HG03565 (cell line): Measurements from ENCODE around the gene CPEB4.

ENCODE experiments used
- ATAC-seq: cut with Tn5 transposase; IDR thresholded peaks from one replicate; pipeline ENCODE4 v1.9.1; 2021; ENCODE audit warnings: mild to moderate bottlenecking, moderate library complexity; ENCODE audit not compliant: unreplicated experiment

CPEB4 gene

DNA sequence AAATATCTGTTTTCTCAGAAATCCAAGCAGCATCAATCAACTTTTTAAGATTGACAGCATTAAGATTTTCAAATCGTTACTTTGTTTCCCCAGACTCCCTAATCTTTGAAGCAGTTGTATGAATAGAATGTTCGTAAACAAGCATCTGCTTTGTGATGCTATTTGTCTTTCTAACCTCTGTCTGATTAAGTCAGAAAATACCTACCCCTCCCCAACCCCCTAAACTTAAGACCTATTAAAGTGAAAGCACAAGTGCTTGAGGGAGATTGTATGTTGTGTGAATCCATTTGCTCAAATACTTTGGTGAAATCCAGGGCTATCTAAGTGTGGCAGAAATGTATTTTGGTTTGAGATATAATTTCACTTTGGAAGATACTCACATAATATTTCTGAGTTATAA is 53.0 kb downstream of the CPEB4 start:
- no peak for ATAC-seq

DNA sequence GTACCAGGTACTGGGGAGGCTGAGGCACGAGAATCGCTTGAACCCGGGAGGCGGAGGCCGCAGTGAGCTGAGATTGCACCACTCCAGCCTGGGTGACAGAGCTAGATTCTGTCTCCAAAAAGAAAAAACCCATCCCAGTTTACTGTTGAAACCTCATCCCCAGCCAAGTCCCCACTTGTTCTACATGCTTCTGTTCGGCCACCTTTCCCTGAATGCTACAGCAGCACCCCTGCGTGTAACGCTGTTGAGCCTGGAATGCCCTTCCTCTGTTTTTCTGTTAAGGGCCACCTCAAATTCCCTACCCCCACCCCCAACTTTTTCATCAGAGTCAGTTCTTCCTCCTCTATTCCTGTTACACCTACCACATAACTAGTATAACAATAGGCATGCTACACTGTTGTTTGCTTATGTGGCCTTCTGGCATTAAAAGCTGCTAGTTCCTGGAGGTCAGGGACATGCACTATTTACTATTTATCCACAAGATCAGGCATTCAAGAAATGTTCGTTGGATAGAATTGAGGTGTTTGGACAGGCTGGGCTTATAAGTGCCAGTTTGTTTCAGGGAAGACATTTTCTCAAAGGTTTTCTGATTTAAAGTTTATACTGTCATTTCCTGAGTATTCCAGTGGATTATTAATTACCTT is 53.7 kb downstream of the CPEB4 start:
- no peak for ATAC-seq

DNA sequence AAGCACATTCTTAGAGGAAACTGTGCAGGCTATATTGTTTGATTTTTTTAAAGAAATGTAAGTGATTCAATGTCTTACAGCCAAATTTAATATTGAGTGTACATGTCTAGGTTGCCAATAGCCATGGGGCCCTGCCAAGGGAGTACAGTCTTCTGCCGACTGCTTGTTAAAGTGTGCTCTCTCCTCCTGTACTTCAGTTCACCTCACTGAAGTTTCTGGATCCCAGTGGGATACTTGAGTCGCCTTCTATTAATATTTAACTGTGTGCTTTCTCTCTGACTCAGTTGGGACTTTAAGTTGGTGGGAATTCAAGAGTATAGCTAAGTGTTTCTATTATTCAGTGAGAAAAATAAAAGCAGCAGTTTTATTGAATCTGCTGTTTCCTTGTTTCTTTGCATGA is 56.4 kb downstream of the CPEB4 start:
- no peak for ATAC-seq

DNA sequence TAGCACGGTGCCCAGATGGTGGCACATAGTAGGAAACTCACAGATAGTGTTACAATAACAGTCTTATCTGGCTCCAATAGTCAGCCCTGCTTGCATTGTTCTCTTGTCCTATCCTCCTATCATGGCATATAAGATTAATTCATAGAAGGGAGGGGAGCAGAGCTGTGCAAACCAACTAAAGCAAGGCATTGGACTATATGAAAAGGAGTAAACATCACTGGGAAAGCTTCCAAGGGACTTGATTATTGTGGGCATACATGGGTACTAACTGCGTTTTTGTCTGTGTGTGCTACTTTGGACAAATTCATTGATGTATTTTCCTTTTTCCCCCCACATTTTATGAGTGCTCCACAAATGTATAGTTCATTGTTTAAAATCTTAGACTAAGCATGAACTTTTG is 57.0 kb downstream of the CPEB4 start:
- no peak for ATAC-seq

DNA sequence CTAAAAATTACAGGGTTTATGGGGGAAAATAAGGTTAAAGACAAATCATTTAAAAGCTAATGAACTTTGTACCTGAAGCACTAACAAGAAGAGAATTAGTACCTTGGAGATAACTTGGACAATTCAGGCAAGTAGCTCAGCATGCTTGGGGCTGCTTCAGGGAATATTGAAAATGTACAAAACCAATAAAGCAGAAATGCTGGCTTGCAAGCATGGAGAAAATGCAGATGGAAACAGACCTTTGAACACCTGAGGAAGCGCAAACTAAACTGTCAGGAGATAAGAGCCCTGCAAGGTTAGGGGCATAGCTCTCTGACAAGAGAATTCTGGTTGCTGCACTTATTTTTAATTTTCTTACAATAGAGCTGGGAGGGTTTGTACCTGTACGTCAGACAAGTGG is 58.2 kb downstream of the CPEB4 start:
- ATAC-seq = no peak

DNA sequence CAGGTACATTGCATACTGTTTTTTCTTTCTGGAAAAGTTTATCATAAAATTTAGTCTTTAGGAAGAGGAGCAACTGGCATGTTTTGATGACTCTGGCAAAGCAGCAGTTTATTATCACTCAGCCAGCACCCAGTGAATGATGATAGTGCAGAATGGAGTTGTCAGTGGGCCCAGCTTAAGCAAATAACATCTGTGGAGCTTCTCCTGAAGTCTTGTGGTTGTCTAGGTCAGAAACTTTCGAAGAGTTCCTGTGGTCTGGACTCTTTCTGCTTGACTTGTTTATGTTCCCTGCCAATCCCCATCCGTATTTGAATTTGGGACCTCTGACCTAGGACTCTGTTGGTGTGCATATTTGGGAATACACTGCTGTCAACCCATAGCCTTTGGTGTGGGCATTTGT is 62.7 kb downstream of the CPEB4 start:
- no peak for ATAC-seq

DNA sequence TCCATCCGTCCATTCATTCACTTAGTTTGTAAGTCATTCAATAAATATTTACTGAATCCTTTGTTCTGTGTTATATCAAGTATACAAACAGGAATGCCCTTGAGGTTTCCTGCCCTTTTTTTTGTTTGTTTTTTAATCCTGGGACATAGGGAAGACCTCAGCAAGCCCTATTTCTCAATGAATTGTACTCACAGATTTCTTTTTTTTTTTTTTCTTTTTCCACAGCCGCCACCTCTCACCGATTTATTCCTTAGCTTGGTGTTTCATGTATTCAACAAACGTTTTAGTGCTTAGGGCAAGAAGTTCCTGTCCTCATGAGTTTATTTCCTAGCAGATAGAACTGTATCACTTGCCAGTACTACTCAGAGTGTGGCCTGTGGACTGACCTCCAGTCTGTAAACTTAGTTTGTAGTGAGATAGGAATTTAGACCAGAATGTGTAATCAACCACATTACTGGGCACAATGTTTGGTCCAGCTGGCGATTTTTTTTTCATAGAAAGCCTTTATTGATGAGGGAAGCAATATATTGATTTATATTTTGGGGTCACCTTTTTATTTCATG is 65.5 kb downstream of the CPEB4 start:
- ATAC-seq = no peak

DNA sequence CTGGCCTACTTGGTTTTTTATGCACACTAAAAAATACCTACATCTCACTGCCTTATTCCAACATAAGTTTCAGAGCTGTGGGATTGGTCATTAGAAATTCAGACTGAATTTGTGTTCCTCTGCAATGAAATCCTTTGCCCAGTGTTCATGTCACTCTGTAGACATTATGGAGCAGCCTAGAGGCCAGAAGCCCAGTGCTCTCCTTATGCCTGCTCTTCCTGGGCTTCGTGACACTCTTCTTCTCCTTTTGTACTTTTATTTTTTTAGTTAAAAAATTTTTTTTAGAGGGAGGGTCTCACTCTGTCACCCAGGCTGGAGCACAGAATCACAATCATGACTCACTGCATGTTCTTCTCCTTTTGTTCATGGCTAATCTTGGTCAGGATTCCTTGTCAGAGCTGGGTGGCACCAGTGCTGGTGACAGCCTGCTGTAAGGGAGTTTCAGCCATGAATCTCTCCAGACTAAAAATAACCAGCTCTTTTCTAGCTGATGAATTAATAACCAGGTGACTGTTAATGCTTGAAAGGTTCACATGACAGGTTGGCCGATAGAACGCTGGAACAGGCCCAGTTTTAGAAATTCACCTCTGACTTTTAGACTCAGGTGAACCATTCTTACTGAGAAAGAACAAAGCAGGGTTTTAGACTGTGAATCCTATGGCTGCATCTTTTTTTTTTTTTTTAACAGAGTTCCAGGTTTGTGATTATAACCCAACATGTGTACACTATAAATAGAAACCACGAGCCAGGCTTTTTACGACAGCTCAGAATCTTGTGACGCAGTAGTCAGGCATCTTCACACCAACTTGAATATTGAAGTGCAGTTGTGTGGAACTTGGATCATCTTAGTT is 66.7 kb downstream of the CPEB4 start:
- ATAC-seq = no peak

DNA sequence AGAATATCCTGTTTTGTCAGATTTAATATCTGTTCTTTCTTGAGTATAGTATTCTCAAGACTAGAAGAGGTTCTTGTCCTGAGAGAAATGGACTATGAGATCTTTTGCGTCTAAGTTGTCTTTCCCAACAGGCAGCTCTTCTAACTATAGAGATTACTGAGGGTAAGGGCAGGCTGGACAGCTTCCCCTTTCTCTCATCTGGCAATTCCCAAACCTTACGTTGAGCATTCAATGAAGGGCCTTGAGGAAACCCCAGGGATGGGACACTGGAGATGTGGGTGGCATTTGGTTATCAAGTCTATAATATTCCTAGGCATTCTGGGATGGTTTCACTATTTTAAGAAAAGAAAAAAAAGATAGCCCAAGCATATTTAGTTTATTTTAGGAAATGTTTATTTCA is 72.8 kb downstream of the CPEB4 start:
- ATAC-seq = no peak

DNA sequence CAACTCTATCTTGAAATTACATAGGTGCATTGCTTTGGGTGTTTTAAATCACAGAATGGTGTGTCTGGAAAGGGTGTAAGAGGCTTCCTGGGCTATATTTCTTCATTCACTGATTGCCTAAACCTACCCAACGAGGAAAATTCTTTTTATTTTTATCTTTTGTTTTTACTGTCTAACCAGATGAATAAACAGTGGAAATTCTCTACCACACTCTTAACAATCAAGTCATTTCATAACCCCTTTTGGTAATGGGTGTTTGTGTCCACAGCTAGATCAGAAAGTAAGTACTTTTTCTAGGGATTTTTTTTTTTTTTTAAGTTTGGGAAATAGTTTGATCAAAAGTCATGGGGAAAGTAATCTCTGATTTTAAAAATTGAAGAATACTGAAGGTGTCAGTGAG is 73.3 kb downstream of the CPEB4 start:
- ATAC-seq = no peak

DNA sequence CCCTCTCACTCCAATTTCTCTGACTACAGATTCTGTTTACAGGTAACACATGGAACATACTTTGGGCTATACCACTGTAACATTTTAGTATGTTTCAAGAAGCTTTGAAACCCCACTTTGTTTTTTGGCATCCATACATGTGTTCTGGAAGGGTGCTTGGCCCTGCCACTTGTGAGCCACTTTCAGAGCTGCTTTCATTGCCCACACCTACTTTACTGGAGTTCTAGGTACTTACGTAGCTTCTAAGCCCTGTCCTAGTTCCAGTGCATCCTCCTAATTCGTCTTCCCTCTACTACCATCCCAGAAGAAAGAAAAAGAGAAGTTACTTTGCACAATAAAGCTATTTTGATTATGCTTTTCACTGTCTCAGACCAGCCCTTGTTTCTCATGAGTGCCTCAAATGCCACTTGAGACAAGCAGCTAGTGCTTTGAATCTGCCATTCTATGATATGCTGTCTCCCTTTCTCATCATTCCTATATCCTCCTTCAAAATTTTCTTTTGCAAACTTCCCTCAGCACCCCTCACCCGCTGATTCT is 74.4 kb downstream of the CPEB4 start:
- no peak for ATAC-seq

DNA sequence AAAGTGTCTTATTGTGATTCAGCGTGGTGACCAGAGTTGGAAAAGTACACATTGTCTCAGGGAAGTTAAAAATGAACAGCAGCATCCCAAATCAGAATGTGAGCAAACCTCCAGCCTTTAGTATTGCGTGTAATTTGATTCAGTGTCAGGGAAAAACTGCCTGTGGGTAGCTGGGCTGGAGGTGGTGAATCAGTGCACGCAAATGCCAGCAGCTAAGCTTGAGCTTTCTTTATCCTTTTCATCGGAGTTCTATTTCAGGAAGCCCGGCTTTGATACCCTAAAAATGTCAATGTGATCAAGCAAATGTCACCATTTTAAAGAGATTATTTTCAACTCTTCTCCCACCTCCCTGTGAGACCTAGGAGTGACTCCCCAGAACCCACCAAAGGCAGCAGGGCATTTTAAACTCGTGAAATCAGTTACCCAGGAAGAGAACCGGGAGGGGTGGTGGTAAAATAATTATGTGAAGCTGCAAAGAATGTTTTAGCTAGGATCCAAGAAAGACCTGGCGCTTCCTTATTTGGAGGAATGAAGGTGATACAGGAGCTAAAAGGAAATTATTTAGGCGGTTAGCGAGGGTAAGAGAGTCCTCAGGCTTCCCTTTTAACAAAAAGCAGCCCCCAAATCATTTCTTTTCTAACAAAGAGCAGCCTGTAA is 75.2 kb downstream of the CPEB4 start:
- no peak for ATAC-seq

DNA sequence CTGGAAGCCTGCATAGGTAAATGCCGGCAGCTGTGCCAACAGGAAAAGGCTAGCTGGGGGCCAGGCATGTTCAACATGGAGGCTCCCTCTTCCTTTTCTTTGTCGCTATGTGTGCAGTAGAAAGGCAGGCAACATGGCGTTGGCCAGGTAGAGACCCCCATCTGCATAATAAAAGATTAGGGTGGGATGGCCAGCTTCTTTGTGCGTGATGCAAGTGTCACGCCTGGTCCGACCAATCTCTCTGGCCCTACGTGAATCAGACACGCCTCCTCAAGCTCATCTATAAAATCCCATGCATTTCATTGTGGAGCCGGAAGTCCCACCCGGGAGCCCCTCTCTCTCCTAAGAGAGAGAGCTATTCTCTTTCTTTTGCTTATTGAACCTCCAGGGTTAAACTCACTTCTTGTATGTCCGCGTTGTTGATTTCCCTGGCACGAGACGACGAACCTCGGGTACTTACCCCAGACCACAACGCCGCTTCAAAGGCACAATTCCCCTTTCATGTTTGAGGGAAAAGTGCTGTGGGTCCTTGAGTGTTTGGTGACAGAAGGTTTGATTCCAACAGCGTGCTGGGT is 75.8 kb downstream of the CPEB4 start:
- no peak for ATAC-seq

DNA sequence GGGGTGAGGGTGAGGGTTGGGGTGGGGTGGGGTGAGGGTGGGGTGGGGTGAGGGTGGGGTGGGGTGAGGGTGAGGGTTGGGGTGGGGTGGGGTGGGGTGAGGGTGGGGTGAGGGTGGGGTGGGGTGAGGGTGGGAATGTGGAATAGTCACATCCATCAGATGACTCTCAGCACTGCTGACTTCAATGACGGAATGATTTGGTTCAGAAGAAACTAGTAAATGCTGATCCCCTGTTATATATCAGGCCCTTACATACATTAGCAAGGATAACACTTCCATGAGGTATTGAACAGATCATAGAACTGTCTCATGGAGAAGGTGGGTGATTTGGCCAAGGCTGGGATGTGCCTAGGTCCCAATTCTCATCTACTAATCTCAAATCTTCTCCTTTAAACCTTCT is 76.4 kb downstream of the CPEB4 start:
- ATAC-seq = no peak

DNA sequence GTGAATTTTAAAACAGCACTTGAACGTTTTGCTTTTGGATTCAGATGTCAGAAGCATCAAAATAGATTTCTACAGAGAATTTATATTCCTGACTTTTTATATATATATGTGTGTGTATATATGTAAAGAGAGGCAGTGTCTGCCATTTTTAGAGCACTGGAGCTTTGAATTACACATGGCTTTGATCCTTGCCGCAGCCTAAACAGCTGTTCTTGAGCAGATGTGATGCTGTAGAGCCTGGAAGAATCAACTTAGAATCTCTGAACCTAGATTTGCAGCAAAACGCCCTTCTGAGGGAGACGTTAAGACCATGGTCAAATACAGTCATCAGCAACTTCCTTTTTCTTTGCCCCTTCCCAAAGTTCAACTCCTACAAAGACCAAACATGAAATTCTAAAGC is 79.1 kb downstream of the CPEB4 start:
- ATAC-seq = no peak

DNA sequence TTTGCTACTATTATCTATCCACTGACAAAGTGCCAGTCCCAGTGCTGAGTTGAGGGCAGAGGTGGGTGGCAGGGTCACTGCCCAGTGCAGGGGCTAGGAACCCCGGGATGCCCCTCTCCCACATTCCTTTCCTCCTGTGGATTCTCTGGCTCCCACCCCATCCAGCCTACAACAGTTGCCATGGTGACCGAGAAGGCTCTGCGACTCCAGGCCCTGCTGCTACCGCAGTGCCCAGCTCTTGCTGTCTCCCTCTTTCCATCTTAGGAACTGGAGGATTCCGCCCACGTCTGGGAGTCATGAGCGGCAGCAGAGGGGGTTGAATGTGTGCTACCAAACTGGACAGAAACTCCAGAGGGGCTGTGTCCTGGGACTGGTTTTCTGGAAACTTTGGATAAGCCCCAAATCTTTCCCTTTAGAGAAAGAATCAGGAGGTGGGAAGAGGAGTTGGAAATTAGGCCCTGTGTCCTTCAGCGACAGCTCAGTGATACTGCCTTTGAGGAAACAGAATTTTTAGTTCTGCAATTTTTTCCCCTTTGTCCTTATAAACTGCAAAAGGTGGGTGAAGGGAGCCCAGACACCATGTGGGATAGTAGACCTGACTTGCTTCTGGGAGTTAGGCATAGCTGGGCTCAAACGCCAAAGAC is 80.1 kb downstream of the CPEB4 start:
- no peak for ATAC-seq

DNA sequence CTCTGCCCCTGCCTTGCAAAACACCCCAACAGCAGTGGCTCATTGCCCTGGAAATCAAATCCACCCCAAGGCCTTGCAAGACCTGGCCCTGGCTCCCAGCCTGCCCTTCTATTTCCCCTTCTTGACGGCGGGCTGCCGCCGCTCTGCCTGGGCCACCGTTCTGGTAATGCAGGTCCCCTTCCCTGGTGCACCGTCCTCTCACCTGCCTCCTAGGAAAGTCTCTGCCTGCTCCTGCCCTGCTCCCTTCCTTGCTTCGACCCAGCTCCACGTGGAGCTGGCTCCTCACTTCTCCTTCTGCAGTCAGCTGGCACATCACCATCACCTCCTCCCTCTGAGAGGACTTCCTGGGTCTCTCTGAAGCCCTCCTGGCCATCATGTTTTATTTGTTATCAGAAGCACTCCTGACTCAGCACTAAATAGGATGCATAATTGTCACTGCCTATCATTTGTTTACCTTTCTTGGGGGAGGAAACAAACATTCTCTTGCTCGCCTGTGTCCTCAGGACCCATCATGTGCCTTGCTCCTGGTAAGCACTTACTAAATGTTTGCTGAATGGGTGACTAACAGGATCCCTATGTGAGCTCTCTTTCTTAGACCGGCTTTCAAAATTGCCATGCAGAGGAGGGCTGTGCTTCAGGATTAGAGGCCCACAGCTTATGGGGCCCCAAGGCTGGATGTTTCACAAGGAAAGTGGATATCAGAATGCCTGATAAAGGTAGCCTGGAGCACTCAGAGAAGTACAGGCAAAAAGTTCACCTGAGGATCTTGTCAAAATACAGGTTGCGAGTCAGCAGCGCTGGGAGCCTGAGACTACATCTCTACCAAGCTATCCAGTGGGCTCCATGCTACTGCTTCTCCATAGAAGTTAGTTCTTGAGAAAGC is 81.3 kb downstream of the CPEB4 start:
- no peak for ATAC-seq

DNA sequence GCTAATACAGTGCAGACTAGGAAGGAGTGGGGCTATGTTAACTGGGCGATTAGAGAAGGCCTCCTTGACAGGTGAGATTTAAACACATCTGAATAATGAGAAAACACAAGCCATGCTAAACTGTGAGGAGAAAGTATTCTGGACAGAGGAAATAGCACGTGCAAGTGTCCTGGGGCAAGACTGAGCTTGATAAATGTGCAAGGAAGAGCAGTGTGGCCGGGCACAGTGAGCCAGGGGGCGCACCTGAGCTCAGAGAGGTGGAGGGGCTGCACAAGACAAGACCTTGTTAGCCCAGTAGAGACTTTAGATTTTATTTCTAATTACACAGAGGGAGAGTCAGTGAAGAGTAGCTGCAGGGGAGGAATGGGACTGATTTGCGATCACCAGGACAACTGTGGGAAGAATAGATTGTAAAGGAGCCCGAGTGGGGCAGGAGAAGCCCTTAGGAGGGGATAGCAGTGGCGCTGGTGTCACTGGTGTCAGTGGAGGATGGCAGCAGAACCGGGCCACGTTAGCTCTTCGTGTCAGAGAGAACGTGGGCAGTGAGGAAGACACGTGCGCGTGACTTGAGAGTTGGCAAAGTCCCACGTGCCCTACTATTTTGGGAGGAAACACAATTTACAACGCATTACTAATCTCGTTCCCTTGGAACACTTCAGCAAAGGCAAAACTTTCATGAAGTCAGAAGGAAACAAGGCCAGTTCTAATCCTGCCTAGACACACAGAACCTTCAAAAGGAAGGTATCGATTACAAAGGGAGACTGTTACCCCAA is 82.9 kb downstream of the CPEB4 start:
- no peak for ATAC-seq
